K562 treated with DMSO at 1 percent for 12 hours (cell line): ENCODE data around the gene KLRF1. TPM values are rescaled to one million over a fixed set of nuclear protein-coding genes. Genes with fewer than 3 reads are reported as not detected.

ENCODE experiments used
- total RNA-seq: library from RNA; unstranded; fragments of 300-600 nt; gene quantifications from 2 replicates; pipeline ENCODE4 v1.2.3, GENCODE V29; 2022; ENCODE audit not compliant: insufficient read depth

KLRF1 gene, protein sequence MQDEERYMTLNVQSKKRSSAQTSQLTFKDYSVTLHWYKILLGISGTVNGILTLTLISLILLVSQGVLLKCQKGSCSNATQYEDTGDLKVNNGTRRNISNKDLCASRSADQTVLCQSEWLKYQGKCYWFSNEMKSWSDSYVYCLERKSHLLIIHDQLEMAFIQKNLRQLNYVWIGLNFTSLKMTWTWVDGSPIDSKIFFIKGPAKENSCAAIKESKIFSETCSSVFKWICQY
- not detected in 2 replicates for total RNA-seq

DNA sequence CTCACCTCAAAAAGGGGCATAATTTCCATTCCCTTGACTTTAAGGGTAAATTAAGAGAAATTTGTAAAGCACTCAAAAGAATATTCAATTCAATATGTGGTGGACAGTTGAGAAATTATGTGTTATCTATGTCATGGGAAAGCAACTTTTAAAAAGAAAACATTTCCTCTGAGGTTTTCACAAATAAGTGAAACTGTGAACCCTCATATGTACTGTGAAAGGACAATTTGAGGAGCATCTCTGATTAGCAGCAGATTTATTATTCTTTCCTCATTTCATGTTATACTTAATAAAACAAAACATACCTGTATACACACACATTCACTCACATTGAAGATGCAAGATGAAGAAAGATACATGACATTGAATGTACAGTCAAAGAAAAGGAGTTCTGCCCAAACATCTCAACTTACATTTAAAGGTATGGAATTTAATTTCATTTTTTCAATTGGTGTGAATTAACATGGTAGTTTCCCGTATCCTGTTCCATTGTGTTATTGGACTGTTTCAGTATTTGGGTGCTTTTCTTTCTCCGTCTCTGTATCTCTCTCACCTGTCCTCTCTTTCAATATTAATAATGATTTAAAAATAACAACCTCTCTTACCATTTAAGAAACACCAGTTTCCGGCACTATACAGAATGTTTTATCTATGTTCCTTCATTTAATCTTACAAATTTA lies at the start of gene KLRF1:
KLRF1 (plus strand) TSS at position 273 of the 680 bp plus-strand sequence; CDS start at position 337, 64 bp downstream.

DNA sequence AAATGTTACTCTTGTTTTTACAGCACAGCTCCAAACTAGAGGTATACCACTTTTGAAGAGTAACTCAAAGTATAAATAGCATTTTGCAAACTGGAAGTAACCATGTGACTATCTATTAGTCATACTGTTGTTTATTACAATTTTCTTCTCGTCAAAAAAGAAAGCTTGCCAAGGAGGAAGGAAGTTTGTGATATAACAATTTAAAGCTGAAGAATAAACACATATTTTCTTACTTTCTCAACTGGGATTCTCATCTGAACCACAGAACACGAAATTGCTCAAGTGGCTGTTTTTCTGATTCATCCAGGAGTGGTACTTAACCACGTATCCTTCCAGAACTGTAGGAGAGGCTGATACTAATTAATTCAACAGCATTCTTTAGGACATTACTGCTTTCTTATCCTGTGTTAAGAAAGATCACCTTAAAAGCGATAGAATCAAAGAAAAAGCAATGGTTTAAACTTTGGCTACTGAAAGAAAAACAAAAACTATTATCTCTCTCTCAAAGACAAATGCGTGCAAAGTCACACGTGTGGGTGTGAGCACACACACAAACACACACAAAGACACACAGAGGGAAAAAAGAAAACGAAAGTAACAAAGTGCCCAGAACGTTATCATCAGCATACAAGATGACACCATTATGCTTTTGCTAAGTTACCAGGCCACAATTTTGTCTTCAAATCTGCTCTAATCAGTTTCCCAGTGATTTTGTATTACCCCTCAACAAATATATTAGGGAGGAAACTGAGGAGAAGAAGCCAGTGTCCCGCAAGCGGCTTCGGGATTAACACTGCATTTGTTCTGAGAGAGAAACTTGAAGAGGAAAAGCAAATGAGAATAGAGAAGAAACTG lies 42.3 kb downstream of the KLRF1 start, which contains the start of gene CLEC2B:
CLEC2B (minus strand) TSS at position 48 of the 855 bp plus-strand sequence.

DNA sequence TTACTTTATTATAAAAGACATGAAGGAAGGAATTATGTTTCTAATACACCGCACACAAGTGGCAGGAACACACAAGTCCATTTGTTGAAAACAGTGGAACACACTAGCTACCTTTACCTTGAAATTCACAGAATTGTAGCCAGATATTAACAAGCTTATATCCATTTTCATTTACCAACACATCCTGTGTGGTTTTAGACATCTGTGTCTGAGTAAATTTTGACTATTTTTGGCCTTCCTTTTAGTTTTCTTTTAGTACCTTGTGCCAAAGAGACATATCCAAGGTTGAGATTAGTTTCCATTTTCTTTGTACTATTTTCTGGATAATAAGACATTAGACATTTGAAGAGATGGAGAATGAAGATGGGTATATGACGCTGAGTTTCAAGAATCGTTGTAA lies 54.0 kb downstream of the KLRF1 start, which contains the start of gene KLRF2:
KLRF2 (plus strand) TSS at position 244 of the 400 bp plus-strand sequence; CDS start at position 351, 107 bp downstream.

Other genes with a start within 250 kb of the KLRF1 start
- gene KLRB1, start 219.6 kb upstream of the KLRF1 start, total RNA-seq: not detected in 2 replicates
- 0.60 and 3.4 TPM in 2 replicates for gene CLEC2D, start 157.8 kb upstream of the KLRF1 start, total RNA-seq
- not detected in 2 replicates for gene CLECL1, start 94.4 kb upstream of the KLRF1 start, total RNA-seq
- gene CD69, start 66.6 kb upstream of the KLRF1 start, total RNA-seq: 12.1 and 23.8 TPM in 2 replicates
- 1.2 and 1.4 TPM in 2 replicates for gene CLEC2B, start 41.9 kb downstream of the KLRF1 start, total RNA-seq
- gene KLRF2, start 54.0 kb downstream of the KLRF1 start, total RNA-seq: not detected in 2 replicates
- gene CLEC2A, start 104.9 kb downstream of the KLRF1 start, total RNA-seq: not detected in 2 replicates
- gene CLEC12A, start 143.9 kb downstream of the KLRF1 start, total RNA-seq: not detected in 2 replicates
- gene CLEC1B, start 171.6 kb downstream of the KLRF1 start, total RNA-seq: not detected in 2 replicates
- not detected in 2 replicates for gene CLEC12B, start 183.1 kb downstream of the KLRF1 start, total RNA-seq
- not detected in 2 replicates for gene CLEC9A, start 203.2 kb downstream of the KLRF1 start, total RNA-seq